Measurements from ENCODE around the gene DTD1.
A peak's percentile ranks its signal among the peaks of the same experiment; 100 is the strongest.

DTD1 gene, protein sequence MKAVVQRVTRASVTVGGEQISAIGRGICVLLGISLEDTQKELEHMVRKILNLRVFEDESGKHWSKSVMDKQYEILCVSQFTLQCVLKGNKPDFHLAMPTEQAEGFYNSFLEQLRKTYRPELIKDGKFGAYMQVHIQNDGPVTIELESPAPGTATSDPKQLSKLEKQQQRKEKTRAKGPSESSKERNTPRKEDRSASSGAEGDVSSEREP

DNA sequence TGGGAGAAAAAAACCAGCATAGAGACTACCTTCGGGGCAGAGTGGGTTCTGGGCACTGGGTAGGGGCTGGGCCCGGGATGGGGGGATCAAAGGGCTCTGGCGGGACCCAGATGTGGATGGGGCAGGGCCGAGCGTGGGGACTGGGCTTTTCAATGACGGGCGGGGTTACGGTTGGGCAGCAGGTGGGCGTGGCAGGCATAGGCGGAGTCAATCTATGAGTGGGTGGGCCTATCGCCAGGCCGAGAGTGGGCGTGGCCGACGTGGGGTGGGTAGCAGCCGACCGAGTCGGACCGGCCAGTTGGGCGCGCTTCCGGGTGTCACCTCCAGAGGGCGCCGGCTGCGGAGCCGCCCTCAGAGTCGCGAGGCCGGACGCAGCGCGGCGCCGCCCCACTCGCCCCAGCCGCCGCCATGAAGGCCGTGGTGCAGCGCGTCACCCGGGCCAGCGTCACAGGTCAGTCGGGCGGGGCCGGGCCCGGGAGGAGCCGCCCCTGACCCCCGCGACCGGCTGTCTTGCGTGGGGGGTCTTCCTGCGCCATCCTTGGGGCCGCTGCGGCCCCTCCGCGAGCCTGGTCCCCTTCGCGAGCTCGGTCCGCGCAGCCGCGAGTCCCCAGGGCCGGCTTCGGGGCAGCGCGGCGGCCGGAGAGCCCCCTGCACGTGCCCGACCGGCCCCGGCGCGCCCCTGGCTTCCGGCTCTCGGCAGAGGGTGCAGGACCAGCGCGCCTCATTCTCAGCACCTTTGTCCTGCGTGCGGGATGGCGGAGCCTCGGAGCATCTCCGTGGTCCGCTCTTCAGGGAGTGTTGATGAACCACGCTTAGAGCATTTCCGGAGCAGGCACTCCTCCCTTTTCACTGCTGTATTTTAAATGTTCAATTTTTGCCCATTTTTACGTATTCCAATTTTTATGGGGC, at the start of gene DTD1:
Gene DTD1, plus strand, starts transcription at position 390 of the 909 bp plus-strand sequence. Its CDS starts 19 bp downstream, at position 409.
- peak; percentile 72 for DNase-seq

DNA sequence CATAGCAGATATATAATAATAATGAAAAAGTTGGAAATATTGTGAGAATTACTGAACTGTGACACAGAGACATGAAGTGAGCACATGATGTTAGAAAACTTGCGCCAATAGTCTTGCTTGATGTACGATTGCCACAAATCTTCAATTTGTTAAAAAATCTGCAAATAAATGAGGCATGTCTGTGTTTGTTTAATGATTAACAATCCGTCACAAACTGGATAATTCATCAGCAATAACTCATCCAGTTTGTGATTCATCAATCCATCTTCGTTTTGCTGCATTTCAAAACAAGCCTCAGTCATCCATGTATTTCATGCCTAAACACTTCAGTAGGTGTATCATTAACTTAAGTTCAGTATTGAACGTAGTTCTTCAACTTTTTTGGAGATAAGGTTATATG, 46.1 kb upstream of the DTD1 start:
- DNase-seq, result no peak

DNA sequence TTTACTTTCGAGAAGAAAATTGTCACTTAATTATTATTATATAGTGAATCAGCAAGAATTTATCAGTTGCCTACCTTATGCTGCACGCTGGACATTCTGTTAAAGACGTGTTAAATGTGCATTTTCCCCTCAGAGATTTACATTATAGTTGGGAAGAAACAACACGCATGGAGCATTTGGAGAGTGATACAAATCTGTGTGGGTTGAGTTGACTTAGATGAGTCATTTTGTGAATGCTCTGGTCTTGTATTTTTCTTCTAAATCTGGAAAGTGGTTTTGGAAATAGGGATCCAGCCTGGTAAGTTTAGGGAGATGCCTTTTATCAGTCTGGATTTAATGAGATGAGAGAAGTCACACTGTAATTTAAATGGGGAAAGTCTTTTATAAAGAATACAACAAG, 44.6 kb upstream of the DTD1 start:
- no peak for DNase-seq

DNA sequence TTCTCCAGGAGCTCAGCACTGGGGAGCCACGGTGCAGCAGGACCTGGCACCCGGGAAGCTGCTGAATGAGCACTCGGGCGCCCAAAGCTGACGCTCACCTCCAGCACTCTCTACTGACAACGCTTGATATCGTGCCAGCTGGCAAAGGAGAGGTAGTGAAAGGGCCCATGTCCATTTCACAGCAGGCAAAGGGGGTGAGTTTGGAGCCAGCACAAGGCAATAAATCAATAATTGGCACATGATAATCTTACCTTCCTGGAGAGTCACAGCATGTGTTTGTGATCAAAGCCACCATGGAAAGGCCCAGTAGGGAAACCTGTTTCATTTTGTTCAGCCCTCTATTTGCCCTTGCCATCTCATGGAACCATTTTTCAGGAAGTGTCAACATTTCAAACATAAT, 43.9 kb upstream of the DTD1 start:
- DNase-seq, result no peak

DNA sequence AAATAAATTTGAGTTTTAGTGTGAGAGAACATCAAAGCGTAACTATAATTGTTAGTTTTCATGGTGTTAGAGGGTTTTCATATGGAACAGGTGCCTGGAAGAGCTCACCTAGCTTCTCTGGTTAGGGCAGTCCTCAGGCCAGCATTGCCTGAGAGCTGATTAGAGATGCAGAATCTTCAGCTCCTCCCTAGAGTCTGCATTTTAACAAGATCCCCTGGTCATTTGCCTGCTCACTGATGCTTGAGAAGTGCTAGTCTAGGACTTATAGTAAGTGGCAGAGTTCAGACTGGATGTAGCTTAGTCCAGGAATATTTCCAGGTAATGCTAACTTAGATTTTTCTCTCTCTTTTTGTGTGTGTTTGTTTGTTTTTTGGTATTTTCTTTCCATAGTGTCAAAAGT, 42.3 kb upstream of the DTD1 start:
- no peak for DNase-seq

DNA sequence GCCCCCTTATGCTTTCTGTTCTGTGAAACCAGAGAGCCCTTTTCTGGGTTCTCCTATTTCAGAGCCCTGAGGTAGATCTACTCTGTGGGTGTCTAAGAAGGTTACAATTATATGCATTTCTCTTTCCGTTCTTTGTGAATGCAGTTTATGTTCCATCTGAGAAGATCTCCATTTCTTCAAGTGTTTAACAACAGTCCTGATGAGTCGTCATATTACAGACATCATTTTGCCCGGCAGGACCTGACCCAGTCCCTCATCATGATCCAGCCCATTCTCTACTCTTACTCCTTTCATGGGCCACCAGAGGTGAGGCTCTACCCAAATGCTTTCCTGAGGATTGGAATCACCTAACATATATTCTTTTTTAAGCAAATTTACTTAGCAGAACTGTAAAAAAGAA, 39.4 kb upstream of the DTD1 start:
- no peak for DNase-seq

DNA sequence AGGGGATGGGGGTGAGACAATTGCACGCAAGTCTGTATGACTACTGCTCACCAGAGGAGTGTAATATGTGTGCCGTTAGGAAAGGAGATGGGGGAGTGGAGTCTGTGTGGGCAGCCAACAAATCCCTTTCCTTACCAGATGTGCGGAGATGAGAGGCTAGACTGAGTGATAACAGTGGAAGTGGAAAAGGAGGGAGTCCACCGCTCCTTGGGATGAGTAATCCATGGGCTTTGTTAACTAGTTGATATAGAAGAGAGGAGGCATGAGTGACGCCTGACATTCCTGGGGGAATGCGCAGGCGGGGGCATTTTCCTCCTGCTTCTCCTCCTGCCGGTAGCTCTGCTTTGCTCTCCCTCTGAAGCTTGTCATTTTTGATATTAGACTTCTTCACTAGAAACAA, 34.1 kb upstream of the DTD1 start:
- DNase-seq, result no peak

DNA sequence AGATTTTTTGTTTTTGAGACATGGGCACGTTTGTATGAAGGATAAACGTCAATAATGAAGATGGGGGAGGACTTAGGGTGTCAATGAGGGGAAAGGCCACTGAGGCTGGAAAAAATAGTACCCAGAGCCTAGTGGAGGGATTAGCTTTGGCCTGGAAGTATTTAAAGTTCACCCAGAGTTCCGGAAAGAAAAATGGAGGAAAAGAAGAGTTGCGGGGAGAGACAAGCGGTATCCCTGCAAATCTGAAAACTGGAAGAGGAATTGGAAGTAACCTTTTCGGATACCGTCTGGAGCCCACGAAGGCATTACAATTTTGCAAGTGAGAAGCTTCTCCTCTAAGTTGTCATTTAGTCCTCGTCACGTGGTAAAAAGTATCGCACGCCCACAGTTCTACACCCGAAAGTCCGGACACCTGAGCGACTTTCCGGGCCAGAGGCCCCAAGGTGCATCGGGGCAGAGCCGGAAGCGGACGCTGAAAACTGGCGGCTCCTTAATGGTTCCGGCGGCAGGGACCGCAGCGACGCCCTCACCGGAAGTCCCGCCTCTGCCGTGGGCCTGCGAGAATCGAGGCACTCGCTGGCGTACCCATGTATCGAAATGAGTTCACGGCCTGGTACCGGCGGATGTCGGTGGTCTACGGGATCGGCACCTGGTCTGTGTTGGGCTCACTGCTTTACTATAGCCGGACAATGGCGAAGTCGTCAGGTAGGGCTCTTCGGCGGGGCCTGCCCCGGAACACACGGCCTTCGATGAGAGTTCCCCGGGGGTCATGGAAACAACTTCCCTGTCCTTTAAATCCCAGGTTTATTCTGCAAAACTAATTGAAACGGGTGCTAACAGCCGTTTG, 20.7 kb upstream of the DTD1 start, which contains the start of gene SMIM26:
Gene SMIM26, plus strand, starts transcription at position 541 of the 847 bp plus-strand sequence. Its CDS starts 47 bp downstream, at position 588.
- DNase-seq, result peak; percentile 73

DNA sequence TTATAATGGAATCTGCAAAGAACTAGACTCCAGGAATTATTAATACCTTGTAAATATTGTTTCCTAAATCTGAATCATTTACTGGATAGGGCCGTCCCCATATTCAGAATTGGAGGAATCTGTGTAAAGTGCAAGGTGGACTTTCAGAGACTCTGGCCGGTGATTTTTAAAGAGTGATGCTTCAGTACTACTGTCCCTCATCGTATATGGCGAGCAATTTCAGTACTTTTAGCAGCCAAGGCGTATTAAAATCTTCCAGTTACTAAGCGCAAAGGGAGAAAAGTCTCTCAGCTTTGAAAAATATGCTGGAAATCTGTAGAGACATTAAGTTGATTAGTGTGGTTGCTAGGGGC, 20.1 kb upstream of the DTD1 start:
- DNase-seq, result no peak

DNA sequence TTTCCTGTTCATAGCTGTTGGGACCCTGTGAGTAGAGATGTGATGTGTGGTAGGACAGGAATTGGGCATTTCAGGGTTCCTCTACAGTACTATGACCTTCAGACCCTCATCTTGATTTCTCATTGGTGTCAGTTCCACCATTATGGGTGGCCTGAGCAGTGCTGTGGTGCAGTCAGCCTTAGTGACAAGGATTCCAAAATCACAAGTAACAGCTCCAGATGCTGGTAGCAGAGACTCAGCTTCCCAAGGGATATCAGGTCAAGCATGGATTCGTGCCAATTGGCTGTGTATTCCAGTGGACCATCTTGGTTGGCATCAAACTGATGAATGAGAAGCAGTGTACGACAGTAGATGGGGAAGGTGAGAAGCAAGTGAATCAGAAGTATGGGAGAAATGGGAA, 16.8 kb upstream of the DTD1 start:
- DNase-seq, result no peak

DNA sequence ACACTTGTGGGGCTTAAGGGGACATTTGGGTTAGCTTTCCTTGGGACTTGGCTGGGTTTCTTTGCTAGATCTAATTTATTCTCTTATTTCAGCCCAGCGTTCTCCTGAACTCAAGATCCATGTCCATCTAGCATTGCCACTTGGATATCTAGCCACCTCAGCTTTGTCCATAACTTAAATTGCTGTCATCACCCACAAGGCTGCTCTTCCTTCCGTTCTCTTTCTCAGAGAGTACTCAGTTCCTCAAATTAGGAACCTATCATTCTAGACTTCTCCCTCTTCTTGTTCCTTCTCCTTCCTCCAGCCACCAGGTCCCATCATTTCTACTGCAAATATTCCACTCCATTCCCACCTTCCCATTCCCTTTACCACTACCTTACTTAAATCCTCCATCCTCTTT, 16.3 kb upstream of the DTD1 start:
- no peak for DNase-seq

DNA sequence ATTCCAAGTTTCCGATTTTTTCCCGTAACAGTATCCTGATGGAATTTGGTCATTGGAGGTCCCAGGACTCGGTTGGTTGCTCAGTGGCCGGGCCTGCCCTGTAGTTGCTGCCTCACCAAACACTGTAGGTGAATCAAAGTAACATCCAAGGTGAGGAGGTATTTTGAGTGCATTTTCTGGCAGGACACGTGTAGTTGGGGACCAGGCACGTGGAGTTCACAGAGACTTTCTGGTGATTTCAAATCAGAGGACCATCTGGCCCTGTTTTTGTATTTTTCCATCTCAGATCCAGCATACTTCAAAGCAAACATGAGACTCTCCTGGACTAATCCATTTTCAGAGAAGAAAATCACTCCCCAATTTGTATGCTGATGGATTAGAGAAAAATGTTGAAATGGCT, 9.9 kb upstream of the DTD1 start:
- no peak for DNase-seq

DNA sequence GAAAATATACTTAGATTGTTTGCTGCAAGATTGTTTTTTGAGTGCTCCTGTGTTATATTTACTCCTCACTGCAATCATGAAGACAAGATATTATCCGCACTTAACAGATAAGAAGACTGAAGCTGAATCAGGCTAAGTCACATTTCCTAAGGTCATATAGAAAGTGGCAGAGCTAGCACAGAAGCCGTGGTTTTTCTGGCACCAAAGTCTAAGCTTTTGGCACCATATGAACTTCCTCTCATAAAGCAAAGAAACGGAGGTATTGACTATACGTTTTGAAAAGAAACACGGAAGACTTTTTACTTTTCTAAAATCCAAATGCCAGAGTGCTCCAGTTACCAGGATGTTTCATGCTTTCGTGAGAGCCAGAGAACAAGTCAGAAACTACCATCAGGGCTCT, 9.3 kb upstream of the DTD1 start:
- no peak for DNase-seq

DNA sequence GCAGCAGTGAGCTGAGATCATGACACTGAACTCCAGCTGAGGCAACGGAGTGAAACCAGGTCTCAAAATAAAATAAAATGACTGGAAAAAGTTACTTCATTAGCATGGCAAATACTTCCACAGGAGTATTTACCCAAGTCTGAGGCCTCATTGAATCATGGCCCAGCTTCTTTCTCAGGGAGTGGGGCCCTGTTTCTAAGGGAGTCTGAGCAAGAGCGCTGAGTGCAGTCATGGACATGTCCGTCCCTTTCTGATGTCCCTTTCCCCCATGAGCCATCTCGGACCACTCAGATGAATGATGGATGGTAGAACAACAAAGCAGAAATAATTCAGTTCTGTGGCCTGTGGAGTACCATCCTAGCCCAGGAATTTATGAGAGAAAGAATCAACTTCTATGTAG, 7.8 kb upstream of the DTD1 start:
- no peak for DNase-seq

DNA sequence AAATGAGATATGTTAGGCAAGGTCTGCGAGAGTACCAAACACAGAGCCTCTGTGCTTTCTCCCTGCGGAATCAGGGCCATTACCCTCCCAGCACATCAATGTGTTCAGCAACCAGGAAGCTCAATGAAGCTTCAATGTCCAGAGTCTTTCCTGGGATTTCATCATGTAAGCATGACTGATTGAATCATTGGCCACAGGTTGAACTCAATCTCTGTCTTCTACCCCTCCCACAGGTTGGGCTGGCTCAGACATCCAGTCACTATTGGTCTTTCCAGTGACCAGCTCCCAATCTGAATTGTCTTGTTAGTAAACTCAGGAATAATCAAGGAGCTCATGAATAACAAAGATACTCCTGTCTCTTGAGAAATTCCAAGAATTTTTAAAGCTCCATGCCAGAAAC, 2.7 kb upstream of the DTD1 start:
- no peak for DNase-seq

DNA sequence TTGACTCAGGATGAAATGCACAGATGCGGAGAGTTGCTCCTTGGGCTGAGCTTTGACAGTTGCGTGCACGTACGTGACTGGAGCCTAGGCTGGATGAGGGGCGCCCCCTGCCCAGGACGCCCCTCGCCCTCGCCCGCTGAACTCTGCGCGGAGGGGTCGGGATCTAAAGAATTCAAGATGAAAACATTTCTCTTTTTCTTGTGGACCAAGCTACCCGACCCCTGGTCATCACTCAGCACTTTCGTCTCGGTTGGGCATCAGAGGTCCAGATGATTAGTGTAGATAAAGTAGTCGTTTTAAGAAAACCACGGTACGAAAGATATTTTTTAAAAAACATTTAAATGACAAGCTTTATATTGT, 700 bp downstream of the DTD1 start:
- DNase-seq, result no peak

DNA sequence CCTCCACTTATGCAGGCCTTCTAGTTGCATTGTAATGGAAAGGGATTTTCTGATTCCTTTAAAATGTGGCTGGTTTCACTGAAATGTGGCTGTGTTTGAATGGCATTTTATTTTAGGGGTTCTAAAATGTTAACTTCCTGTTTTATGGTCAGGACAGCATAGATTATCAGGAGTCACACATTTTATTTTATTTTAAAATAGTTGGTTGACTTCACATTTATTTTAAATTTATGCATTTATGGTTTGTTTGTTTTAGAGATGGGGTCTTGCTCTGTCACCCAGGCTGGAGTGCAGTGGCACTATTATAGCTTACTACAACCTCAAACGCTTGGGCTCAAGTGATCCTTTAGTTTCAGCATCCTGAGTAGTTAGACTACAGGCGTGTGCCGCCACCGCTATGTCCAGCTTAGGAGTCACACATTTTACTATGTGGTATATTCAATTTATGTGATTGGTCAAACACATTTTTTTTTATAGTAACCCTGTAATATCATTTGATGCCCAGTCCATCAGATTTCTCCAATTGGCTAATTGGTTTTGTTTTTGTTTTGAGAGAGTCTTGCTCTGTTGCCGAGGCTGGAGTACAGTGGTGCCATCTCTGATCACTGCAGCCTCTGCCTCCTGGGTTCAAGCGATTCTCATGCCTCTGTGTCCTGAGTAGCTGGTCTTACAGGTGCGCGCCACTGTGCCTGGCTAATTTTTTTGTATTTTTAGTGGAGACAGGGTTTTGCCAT, 2.3 kb downstream of the DTD1 start:
- no peak for DNase-seq

DNA sequence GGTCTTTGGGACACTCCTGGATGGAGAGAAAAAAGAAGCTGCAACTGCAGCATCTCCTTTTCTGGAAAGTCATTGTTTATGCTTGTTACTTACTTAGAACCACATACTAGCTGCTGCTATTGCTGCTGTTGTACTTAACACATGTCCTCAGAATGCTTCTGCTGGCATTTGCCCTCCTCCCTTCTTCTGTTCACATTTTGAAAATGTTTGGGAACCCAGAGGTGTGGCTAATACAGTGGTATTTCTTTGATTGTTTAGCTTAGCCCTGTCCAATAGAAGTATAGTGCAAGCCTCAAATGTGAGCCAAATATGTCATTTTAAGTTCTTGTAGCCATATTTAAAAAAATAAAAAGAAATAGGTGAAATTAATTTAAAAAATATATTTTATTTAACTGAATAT, 8.4 kb downstream of the DTD1 start:
- DNase-seq, result no peak

DNA sequence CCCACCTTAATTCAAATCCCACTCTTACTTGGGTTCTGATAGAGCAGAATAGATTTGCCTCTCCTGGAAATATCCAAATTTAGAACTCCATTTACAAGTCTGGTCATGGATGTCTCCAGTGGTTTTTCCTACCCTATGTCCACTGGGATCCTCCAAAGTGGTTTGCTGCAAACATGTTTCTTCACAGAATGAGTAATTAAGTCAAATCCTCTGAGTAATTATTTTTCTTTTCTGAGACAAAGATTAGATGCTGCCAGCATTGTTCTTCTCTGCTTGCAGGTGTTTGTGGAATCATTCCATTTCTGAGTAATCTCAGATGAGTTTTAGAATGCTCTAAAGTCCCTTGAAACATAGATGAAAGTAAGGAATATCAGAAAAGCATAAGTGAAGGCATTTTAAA, 21.9 kb downstream of the DTD1 start:
- no peak for DNase-seq

DNA sequence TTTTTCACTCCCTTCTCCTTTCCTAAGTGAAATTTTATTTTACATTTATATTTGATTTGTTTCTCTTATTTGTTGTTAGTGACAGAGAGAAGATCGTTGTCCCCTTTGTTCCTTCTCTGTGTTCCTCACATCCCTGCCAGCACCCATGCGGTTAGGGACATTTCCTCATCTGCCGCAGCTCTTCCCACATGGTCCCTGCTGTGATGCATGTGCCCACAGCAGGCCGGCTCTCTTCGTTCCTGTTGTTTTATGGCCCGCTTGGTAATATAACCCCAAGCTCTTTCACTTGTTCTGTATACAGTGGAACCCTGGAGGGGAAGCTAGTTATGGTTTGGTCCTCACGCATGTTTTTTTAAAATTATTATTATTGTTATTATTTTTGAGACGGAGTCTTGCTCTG, 23.6 kb downstream of the DTD1 start:
- no peak for DNase-seq

DNA sequence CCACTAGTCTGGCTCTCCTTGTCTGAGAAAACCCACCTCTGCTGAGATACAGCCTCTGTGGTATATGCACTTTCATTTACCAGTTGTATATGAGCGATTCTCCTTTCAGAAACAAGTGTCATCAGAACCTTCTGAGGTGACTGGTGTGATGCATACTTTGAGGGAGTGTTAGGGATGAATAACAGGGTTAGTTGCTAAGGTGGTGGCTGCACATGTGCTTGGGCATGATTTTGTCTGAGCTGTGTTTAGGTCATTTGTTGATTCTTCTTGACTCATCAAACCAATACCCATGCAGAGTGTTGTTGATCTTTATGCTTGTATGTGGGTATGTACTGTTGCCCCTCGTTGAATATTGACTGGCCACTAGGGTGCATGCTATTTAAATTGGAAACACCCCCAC, 25.7 kb downstream of the DTD1 start:
- no peak for DNase-seq

DNA sequence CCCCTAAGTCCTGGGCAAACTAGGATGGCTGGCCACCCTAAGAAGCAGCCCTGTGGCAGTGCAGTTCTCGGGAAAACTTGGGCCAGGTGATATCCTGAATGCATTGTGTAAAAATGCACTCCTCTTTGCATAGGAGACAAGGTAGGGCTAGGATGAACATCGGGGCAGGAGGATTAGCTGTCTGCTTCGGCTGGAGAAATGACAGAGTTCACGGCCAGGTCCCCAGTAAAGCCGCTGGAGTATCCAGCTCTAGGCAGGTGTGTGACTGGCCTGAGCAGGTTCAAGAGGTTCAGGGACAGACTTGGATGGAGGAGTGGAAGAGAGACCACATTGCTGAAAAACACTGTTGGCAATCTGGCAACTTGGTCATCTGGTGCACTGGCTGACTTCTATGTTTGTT, 26.4 kb downstream of the DTD1 start:
- no peak for DNase-seq

DNA sequence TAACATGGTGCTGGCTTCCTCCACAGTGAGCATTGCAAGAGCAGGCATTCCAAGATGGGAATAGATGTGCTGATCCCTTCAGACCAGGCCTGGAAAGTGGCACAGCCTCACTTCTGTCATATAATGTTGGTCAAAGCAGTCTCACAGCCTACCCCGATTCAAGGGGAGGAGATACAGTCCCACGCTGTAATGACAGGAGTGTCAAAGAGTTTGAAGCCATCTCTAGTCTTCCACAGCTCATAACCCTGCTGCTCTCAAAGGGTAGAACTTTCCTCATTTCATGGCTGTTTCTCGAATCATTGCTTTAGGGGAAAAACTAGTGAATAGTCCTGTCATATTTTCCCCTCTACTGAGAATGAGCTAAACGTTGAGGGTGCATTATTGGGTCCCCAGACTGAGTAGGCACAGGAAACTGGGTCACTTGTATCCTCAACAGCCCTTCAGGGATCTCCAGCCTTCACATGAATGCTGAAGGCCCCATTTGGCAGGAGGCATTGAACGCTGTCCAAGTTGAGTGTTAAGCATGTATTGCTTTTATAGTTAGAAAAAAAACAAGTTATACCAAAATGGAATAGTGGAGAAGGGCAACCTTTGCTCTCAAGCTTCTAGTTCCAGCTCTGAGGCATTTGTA, 27.3 kb downstream of the DTD1 start:
- DNase-seq, result no peak

All from 8988T (cell line).